AG04450 (cell line): ENCODE measurements around the gene RNF126. TPM values are rescaled to one million over a fixed set of nuclear protein-coding genes. Genes with fewer than 3 reads are reported as not detected.
A peak's percentile ranks its signal among the peaks of the same experiment; 100 is the strongest.

ENCODE experiments used
- CTCF ChIA-PET: fragments of 300-600, 350-600 bp; formaldehyde crosslinking; extraction: SDS; loops from one replicate; lab custom pipeline; 2022; ENCODE audit warnings: antibody characterized with exemption, inconsistent platforms; lab: Charles Lee
- POLR2A ChIA-PET: fragments of 350-600 bp; formaldehyde crosslinking; extraction: SDS; loops from one replicate; lab custom pipeline; 2021; ENCODE audit warnings: antibody characterized with exemption, inconsistent platforms; lab: Yijun Ruan, JAX
- DNase-seq: peaks from one replicate; pipeline ENCODE4 v3.0.0-alpha.2; 2011; ENCODE audit warnings: low read depth, low spot score
- H3K27ac ChIP-seq: one replicate; pipeline ENCODE4 v1.5.1; 2012; ENCODE audit warnings: low read depth, low read length, control low read depth
- H3K27me3 ChIP-seq: one replicate; pipeline ENCODE4 v1.6.0; 2012; ENCODE audit warnings: low read length; ENCODE audit not compliant: control insufficient read depth, insufficient read depth
- H3K4me3 ChIP-seq: 2 replicates; pipeline ENCODE4 v1.5.1; 2011; ENCODE audit warnings: mild to moderate bottlenecking, low read depth, low read length, control low read depth
- H3K9me3 ChIP-seq: 2 replicates; pipeline ENCODE4 v1.5.1; 2012; ENCODE audit warnings: low read length; ENCODE audit not compliant: control insufficient read depth, insufficient read depth
- CTCF ChIP-seq: IDR thresholded peaks from 2 replicates; pipeline ENCODE4 v1.5.1; 2011; ENCODE audit warnings: low read depth, low read length, control low read depth, inconsistent platforms
- polyA plus RNA-seq: library from polyadenylated mRNA; depleted of rRNA; stranded (reverse); fragments of >200 nt; gene quantifications from 2 replicates; pipeline ENCODE4 v1.2.3, GENCODE V29; 2011

Gene RNF126
- polyA plus RNA-seq, 1 experiment = 1.7 TPM

- H3K9me3 ChIP-seq = peaks cover 4% of the 10 kb centered on the region; the same call in 1 of the 2 replicates
- no peaks in the 10 kb centered on the region for H3K27me3 ChIP-seq
- H3K27ac ChIP-seq = no peak overlapping the region
- DNase-seq = no peak
- ChIA-PET POLR2A (no interaction called here), CTCF (no interaction called here)
- peak overlapping the region; percentile 83 for H3K4me3 ChIP-seq
- TF ChIP-seq CTCF = no peak
Observed at GRCh38 chr19:660793-661426, 2.1 kb downstream of the RNF126 start.

GRCh38 chr19:658916-659839 lies 3.8 kb downstream of the RNF126 start:
- CTCF ChIA-PET = interaction anchor here (0.6 kb wide), 1 partner anchor 60 kb away, joined by 9 read pairs; no protein-coding TSS in a partner anchor
- no peaks in the 10 kb centered on the region for H3K27me3 ChIP-seq
- POLR2A ChIA-PET = no interaction called here
- DNase-seq = no peak
- no peak overlapping the region for H3K4me3 ChIP-seq
- H3K27ac ChIP-seq = no peak overlapping the region
- TF ChIP-seq CTCF = no peak
- peaks cover 4% of the 10 kb centered on the region; the same call in 1 of the 2 replicates for H3K9me3 ChIP-seq

GRCh38 chr19:658059-658839 lies 4.8 kb downstream of the RNF126 start:
- no peak for TF ChIP-seq CTCF
- ChIA-PET CTCF (interaction anchor here (0.6 kb wide), 1 partner anchor 61 kb away, joined by 9 read pairs; no protein-coding TSS in a partner anchor), POLR2A (no interaction called here)
- no peak overlapping the region for H3K27ac ChIP-seq
- no peaks in the 10 kb centered on the region for H3K27me3 ChIP-seq
- H3K9me3 ChIP-seq = no peaks in the 10 kb centered on the region; the same call in 1 of the 2 replicates
- no peak overlapping the region for H3K4me3 ChIP-seq
- DNase-seq = no peak

- no peak for TF ChIP-seq CTCF
- ChIA-PET CTCF (no interaction called here), POLR2A (no interaction called here)
- no peak for DNase-seq
- H3K4me3 ChIP-seq = no peak overlapping the region
- no peaks in the 10 kb centered on the region for H3K27me3 ChIP-seq
- no peaks in the 10 kb centered on the region; the same call in 1 of the 2 replicates for H3K9me3 ChIP-seq
- no peak overlapping the region for H3K27ac ChIP-seq
Observed at GRCh38 chr19:657611-658010, 5.4 kb downstream of the RNF126 start.
